ENCODE data around the gene EREG. TPM values are rescaled to one million over a fixed set of nuclear protein-coding genes. Genes with fewer than 3 reads are reported as not detected.

The EREG gene
- total and polyA plus RNA-seq, 10 of the 15 experiments (the other 5 are each of a cell fraction or from before 2014, with no cell fraction given) = not detected

GRCh38 chr4:74369855-74370254 lies 4.9 kb downstream of the EREG start:
- no peak for TF ChIP-seq EGR1 (IDR thresholded peaks at IDR 0.05; ENCODE audit: borderline replicate concordance in 1 of 2, low read depth in 2 of 2, low read length in 2 of 2)
- Histone ChIP-seq H4K20me1 (ENCODE audit: control insufficient read depth, insufficient read depth) (no peaks in the 10 kb centered on the region), H3K27me3 (replicated peaks in 1 of 2; ENCODE audit: control insufficient read depth in 2 of 2, insufficient read depth in 2 of 2, low read length in 1 of 2) (peaks cover 0 to 7% of the 10 kb centered on the region in 2 experiments; a peak in 3 of 4 replicates), H3K27ac (ENCODE audit: control insufficient read depth, insufficient read depth) (no peak overlapping the region), H3K4me2 (ENCODE audit: control insufficient read depth, insufficient read depth) (no peak overlapping the region), H3K4me1 (ENCODE audit: control insufficient read depth, insufficient read depth, low read length) (no peaks in the 10 kb centered on the region), H3K9me3 (replicated peaks; ENCODE audit: control insufficient read depth, insufficient read depth, low read length) (no peaks in the 10 kb centered on the region), H3K9ac (ENCODE audit: control insufficient read depth, insufficient read depth, low read length) (no peak overlapping the region), H2AFZ (ENCODE audit: control insufficient read depth, low read depth, low read length) (no peak overlapping the region), H3K36me3 (ENCODE audit: control insufficient read depth in 2 of 2, insufficient read depth in 2 of 2, low read length in 1 of 2) (no peaks in the 10 kb centered on the region), H3K79me2 (ENCODE audit: control insufficient read depth, insufficient read depth, low read length) (no peaks in the 10 kb centered on the region), H3K4me3 (no peak overlapping the region)
- ChIA-PET CTCF (interaction anchor here (0.7 to 4.2 kb wide), 11 partner anchors 10 to 1103 kb away, joined by 3 to 20 read pairs (median 4); no protein-coding TSS in a partner anchor), RAD21 (ENCODE audit: unreplicated experiment) (interaction anchor here (1.2 kb wide), 1 partner anchor 311 kb away, joined by 3 read pairs; no protein-coding TSS in a partner anchor), POLR2A (no interaction called here), SMC1A (ENCODE audit: uncharacterized antibody, unreplicated experiment) (interaction anchor here (0.6 to 1.8 kb wide), 6 partner anchors 146 to 379 kb away, joined by 3 to 8 read pairs (median 3); no protein-coding TSS in a partner anchor)
- FAIRE-seq = no peak
- no peak for ATAC-seq
- in situ Hi-C loops (cut with MboI) = loop anchor here (10.0 kb wide), 1 partner anchor 165 kb away; no protein-coding TSS in a partner anchor
- DNase-seq (ENCODE audit: low read depth, low spot score) = no peak
- BruUV-seq (replicated peaks) = no TSS peak
- 37% methylated on average over 2 of the region's 2 CpGs for WGBS (ENCODE audit: insufficient coverage, insufficient replicate concordance, low lambda C conversion rate, missing lambda C conversion rate)
- intact Hi-C loops (cut with micrococcal nuclease; ENCODE audit: unreplicated experiment) = loop anchor here (2.0 kb wide), 2 partner anchors 49 to 181 kb away; no protein-coding TSS in a partner anchor

GRCh38 chr4:74370912-74371311 lies 6.0 kb downstream of the EREG start:
- in situ Hi-C loops (cut with MboI) = loop anchor here (10.0 kb wide), 1 partner anchor 164 kb away; no protein-coding TSS in a partner anchor

More at GRCh38 chr4:74370912-74371311, 6.0 kb downstream of the EREG start:
- H3K36me3 ChIP-seq (ENCODE audit: control insufficient read depth in 2 of 2, insufficient read depth in 2 of 2, low read length in 1 of 2) = no peaks in the 10 kb centered on the region
- H3K9me3 ChIP-seq (replicated peaks; ENCODE audit: control insufficient read depth, insufficient read depth, low read length) = no peaks in the 10 kb centered on the region
- no TSS peak for BruUV-seq (replicated peaks)
- peak; percentile 84 for FAIRE-seq
- no peak overlapping the region for H2AFZ ChIP-seq (ENCODE audit: control insufficient read depth, low read depth, low read length)
- no peak overlapping the region for H3K4me2 ChIP-seq (ENCODE audit: control insufficient read depth, insufficient read depth)
- 6% methylated on average over 1 of the region's 1 CpG for WGBS (ENCODE audit: insufficient coverage, insufficient replicate concordance, low lambda C conversion rate, missing lambda C conversion rate)
- TF ChIP-seq YY1 (IDR thresholded peaks at IDR 0.05; ENCODE audit: low read depth, low read length) (0 out of 2 replicates have a peak, but pooled peaks have one; percentile 34), NR2C2 (IDR thresholded peaks at IDR 0.05; ENCODE audit: borderline replicate concordance, control insufficient read depth, insufficient read length, low read depth) (no peak), RAD21 (IDR thresholded peaks at IDR 0.05; ENCODE audit: insufficient read depth, low read depth, low read length) (peak; percentile 61), EZH2 (IDR thresholded peaks at IDR 0.05; ENCODE audit: borderline replicate concordance, control insufficient read depth, low read depth, low read length) (no peak), SMC3 (IDR thresholded peaks at IDR 0.05; ENCODE audit: borderline replicate concordance, low read length) (peak; percentile 75), CTCF (IDR thresholded peaks at IDR 0.05 in 2 of 3, conservative IDR thresholded peaks at IDR 0.05 in 1 of 3; ENCODE audit: control insufficient read depth in 2 of 3, extremely low read depth in 1 of 3, insufficient read depth in 1 of 3, low read depth in 3 of 3, low read length in 3 of 3) (peak; percentile 66 to 77 (median 71))
- peaks cover 0 to 3% of the 10 kb centered on the region in 2 experiments; a peak in 1 of 4 replicates for H3K27me3 ChIP-seq (replicated peaks in 1 of 2; ENCODE audit: control insufficient read depth in 2 of 2, insufficient read depth in 2 of 2, low read length in 1 of 2)
- CTCF ChIA-PET = interaction anchor here (0.8 to 4.2 kb wide), 11 partner anchors 10 to 305 kb away, joined by 3 to 20 read pairs (median 4); no protein-coding TSS in a partner anchor
- no peak overlapping the region for H3K9ac ChIP-seq (ENCODE audit: control insufficient read depth, insufficient read depth, low read length)
- H3K79me2 ChIP-seq (ENCODE audit: control insufficient read depth, insufficient read depth, low read length) = no peaks in the 10 kb centered on the region
- no peak overlapping the region for H3K27ac ChIP-seq (ENCODE audit: control insufficient read depth, insufficient read depth)
- no peaks in the 10 kb centered on the region for H4K20me1 ChIP-seq (ENCODE audit: control insufficient read depth, insufficient read depth)
- RAD21 ChIA-PET (ENCODE audit: unreplicated experiment) = interaction anchor here (1.2 kb wide), 1 partner anchor 310 kb away, joined by 3 read pairs; no protein-coding TSS in a partner anchor
- peak; percentile 98 for ATAC-seq
- POLR2A ChIA-PET = no interaction called here
- intact Hi-C loops (cut with micrococcal nuclease; ENCODE audit: unreplicated experiment) = loop anchor here (2.0 kb wide), 2 partner anchors 50 to 182 kb away; no protein-coding TSS in a partner anchor
- H3K4me3 ChIP-seq = no peak overlapping the region
- H3K4me1 ChIP-seq (ENCODE audit: control insufficient read depth, insufficient read depth, low read length) = no peaks in the 10 kb centered on the region
- SMC1A ChIA-PET (ENCODE audit: uncharacterized antibody, unreplicated experiment) = interaction anchor here (0.9 to 1.8 kb wide), 6 partner anchors 42 to 305 kb away, joined by 3 to 8 read pairs (median 3); no protein-coding TSS in a partner anchor
- no peak for DNase-seq (ENCODE audit: low read depth, low spot score)

Data from GM12878 (cell line).